HEK293 (cell line): ENCODE data around the gene TBC1D22A.

Source experiments
- CTCF ChIA-PET: fragments of 350-600 bp; formaldehyde crosslinking; extraction: SDS; loops from one replicate; lab custom pipeline; 2021; ENCODE audit warnings: antibody characterized with exemption; lab: Yijun Ruan, JAX
- POLR2A ChIA-PET: fragments of 300-600 bp; formaldehyde crosslinking; extraction: SDS; loops from one replicate; lab custom pipeline; 2020; ENCODE audit warnings: antibody characterized with exemption, inconsistent platforms; lab: Yijun Ruan, JAX
- H3K27ac ChIP-seq: fragments of 200-500 bp; sonication (Bioruptor generic); 2 replicates; pipeline ENCODE4 v1.5.1; 2014; ENCODE audit warnings: low read depth, low read length, control low read depth, inconsistent platforms; ENCODE audit errors: extremely low read depth
- H3K36me3 ChIP-seq, 2 experiments: fragments of 200-500 bp in 1 of 2; sonication (Bioruptor generic) in 1 of 2; 1 replicate in 1 of 2; 2 replicates in 1 of 2; pipeline ENCODE4 v1.5.1; 2014 to 2017; ENCODE audit warnings: inconsistent platforms in 2 of 2, low read length in 2 of 2; ENCODE audit not compliant: control insufficient read depth in 2 of 2, insufficient read depth in 1 of 2
- H3K4me1 ChIP-seq: fragments of 200-500 bp; sonication (Bioruptor generic); 2 replicates; pipeline ENCODE4 v1.5.1; 2014; ENCODE audit warnings: mild to moderate bottlenecking, low read length, inconsistent platforms; ENCODE audit not compliant: control insufficient read depth, insufficient read depth
- H3K4me3 ChIP-seq: 2 replicates; pipeline ENCODE4 v1.5.1; 2011; ENCODE audit warnings: low read depth, mild to moderate bottlenecking, control low read depth, low read length, moderate library complexity
- H3K9me3 ChIP-seq: fragments of 200-500 bp; sonication (Bioruptor generic); 2 replicates; pipeline ENCODE4 v1.5.1; 2014; ENCODE audit warnings: low read depth, low read length, inconsistent platforms; ENCODE audit not compliant: control insufficient read depth, insufficient read depth
- YY2 ChIP-seq: fragments of 450-650 bp; formaldehyde crosslinking; IDR thresholded peaks from 2 replicates; pipeline ENCODE4 v1.5.1; 2016; ENCODE audit warnings: missing biosample characterization, missing genetic modification characterization
- ZFP69B ChIP-seq: fragments of 450-650 bp; formaldehyde crosslinking; IDR thresholded peaks from 2 replicates; pipeline ENCODE4 v1.5.1; 2016; ENCODE audit warnings: missing biosample characterization, missing genetic modification characterization
- ZIC2 ChIP-seq: fragments of 450-650 bp; formaldehyde crosslinking; IDR thresholded peaks from 2 replicates; pipeline ENCODE4 v1.5.1; 2016; ENCODE audit warnings: missing biosample characterization, missing genetic modification characterization
- ZNF146 ChIP-seq: fragments of 450-650 bp; formaldehyde crosslinking; IDR thresholded peaks from 2 replicates; pipeline ENCODE4 v1.5.1; 2016; ENCODE audit warnings: missing biosample characterization, missing genetic modification characterization
- ZNF19 ChIP-seq: fragments of 450-650 bp; formaldehyde crosslinking; IDR thresholded peaks from 2 replicates; pipeline ENCODE4; 2016; ENCODE audit warnings: missing biosample characterization, missing genetic modification characterization, low read depth
- ZNF311 ChIP-seq: fragments of 450-650 bp; formaldehyde crosslinking; IDR thresholded peaks from 2 replicates; pipeline ENCODE4 v1.5.1; 2017; ENCODE audit warnings: missing biosample characterization, missing genetic modification characterization, borderline replicate concordance
- ZNF354C ChIP-seq: fragments of 450-650 bp; formaldehyde crosslinking; IDR thresholded peaks from 2 replicates; pipeline ENCODE4 v1.5.1; 2016; ENCODE audit warnings: missing biosample characterization, missing genetic modification characterization, low read depth, borderline replicate concordance
- ZNF423 ChIP-seq: fragments of 450-650 bp; formaldehyde crosslinking; IDR thresholded peaks from 2 replicates; pipeline ENCODE4 v1.5.1; 2016; ENCODE audit warnings: missing biosample characterization, missing genetic modification characterization
- ZNF473 ChIP-seq: fragments of 450-650 bp; formaldehyde crosslinking; IDR thresholded peaks from 2 replicates; pipeline ENCODE4 v1.5.1; 2017; ENCODE audit warnings: missing biosample characterization, missing genetic modification characterization
- ZNF560 ChIP-seq: fragments of 450-650 bp; formaldehyde crosslinking; IDR thresholded peaks from 2 replicates; pipeline ENCODE4 v1.5.1; 2017; ENCODE audit warnings: missing biosample characterization, missing genetic modification characterization, borderline replicate concordance
- ZNF571 ChIP-seq: fragments of 450-650 bp; formaldehyde crosslinking; IDR thresholded peaks from 2 replicates; pipeline ENCODE4 v1.5.0; 2017; ENCODE audit warnings: missing biosample characterization, missing genetic modification characterization
- ZNF596 ChIP-seq: fragments of 450-650 bp; IDR thresholded peaks from 2 replicates; pipeline ENCODE4 v1.5.0; 2018; ENCODE audit warnings: missing biosample characterization, mild to moderate bottlenecking, missing genetic modification characterization, moderate library complexity
- ZNF677 ChIP-seq: fragments of 450-650 bp; IDR thresholded peaks from 2 replicates; pipeline ENCODE4 v1.5.0; 2018; ENCODE audit warnings: missing biosample characterization, mild to moderate bottlenecking, missing genetic modification characterization, moderate library complexity
- ZSCAN30 ChIP-seq: fragments of 450-650 bp; IDR thresholded peaks from 2 replicates; pipeline ENCODE4 v1.5.1; 2018; ENCODE audit warnings: missing biosample characterization, mild to moderate bottlenecking, missing genetic modification characterization, moderate library complexity
- TF ChIP-seq, protein P1 (sequence below): fragments of 450-650 bp; formaldehyde crosslinking; IDR thresholded peaks from 2 replicates; pipeline ENCODE4 v1.5.1; 2016; ENCODE audit warnings: missing biosample characterization, missing genetic modification characterization
- TF ChIP-seq, protein P2 (sequence below): fragments of 450-650 bp; formaldehyde crosslinking; IDR thresholded peaks from 2 replicates; pipeline ENCODE4 v1.5.1; 2016; ENCODE audit warnings: missing biosample characterization, missing genetic modification characterization
- TF ChIP-seq, protein P3 (sequence below): fragments of 450-650 bp; formaldehyde crosslinking; IDR thresholded peaks from 2 replicates; pipeline ENCODE4 v1.5.1; 2016; ENCODE audit warnings: missing biosample characterization, missing genetic modification characterization
- TF ChIP-seq, protein P4 (sequence below): sonication (generic); formaldehyde crosslinking; IDR thresholded peaks from 2 replicates; pipeline ENCODE4 v1.8.1; 2022; ENCODE audit warnings: mild to moderate bottlenecking, moderate library complexity, missing genetic modification reagents
- TF ChIP-seq, protein P5 (sequence below): fragments of 450-650 bp; formaldehyde crosslinking; IDR thresholded peaks from 2 replicates; pipeline ENCODE4 v1.5.1; 2016; ENCODE audit warnings: missing biosample characterization, missing genetic modification characterization, borderline replicate concordance

Gene TBC1D22A

DNA sequence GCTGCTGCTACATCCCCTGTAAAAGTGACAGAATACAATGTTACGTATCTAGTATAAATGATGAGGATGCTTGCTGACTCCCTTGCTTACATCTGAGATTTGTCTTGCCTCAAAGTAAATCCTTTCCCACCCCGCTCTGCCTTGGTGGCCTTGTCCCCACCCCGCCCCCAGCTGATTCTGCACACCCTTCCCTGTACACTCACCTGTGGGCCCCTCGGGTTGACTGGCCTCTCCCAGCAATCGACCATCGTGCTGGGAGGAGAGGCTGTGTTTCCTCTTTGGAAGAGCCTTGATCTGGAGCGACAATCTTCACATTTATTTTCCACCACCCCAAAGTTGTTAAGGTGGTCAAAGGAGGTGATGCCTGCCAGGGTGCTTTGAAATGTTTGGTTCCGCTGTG lies 249.4 kb downstream of the TBC1D22A start:
- TF ChIP-seq ZNF677 (tag by site-specific recombination) (no peak), ZFP69B (tag by site-specific recombination) (no peak), ZNF560 (tag by site-specific recombination) (no peak), ZNF473 (tag by site-specific recombination) (no peak), ZNF571 (no peak), ZNF596 (no peak), ZSCAN30 (tag by site-specific recombination) (no peak), YY2 (no peak), ZIC2 (tag by site-specific recombination) (no peak), ZNF146 (tag by site-specific recombination) (no peak), ZNF423 (tag by site-specific recombination) (no peak), ZNF354C (tag by site-specific recombination) (no peak), ZNF19 (tag by site-specific recombination) (no peak), ZNF311 (tag by site-specific recombination) (no peak)
- TF ChIP-seq, protein P1, sequence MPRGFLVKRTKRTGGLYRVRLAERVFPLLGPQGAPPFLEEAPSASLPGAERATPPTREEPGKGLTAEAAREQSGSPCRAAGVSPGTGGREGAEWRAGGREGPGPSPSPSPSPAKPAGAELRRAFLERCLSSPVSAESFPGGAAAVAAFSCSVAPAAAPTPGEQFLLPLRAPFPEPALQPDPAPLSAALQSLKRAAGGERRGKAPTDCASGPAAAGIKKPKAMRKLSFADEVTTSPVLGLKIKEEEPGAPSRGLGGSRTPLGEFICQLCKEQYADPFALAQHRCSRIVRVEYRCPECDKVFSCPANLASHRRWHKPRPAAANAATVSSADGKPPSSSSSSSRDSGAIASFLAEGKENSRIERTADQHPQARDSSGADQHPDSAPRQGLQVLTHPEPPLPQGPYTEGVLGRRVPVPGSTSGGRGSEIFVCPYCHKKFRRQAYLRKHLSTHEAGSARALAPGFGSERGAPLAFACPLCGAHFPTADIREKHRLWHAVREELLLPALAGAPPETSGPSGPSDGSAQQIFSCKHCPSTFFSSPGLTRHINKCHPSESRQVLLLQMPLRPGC (tag by site-specific recombination), result no peak
- TF ChIP-seq, protein P2, sequence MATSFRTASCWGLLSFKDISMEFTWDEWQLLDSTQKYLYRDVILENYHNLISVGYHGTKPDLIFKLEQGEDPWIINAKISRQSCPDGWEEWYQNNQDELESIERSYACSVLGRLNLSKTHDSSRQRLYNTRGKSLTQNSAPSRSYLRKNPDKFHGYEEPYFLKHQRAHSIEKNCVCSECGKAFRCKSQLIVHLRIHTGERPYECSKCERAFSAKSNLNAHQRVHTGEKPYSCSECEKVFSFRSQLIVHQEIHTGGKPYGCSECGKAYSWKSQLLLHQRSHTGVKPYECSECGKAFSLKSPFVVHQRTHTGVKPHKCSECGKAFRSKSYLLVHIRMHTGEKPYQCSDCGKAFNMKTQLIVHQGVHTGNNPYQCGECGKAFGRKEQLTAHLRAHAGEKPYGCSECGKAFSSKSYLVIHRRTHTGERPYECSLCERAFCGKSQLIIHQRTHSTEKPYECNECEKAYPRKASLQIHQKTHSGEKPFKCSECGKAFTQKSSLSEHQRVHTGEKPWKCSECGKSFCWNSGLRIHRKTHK (tag by site-specific recombination), result no peak
- TF ChIP-seq, protein P3, sequence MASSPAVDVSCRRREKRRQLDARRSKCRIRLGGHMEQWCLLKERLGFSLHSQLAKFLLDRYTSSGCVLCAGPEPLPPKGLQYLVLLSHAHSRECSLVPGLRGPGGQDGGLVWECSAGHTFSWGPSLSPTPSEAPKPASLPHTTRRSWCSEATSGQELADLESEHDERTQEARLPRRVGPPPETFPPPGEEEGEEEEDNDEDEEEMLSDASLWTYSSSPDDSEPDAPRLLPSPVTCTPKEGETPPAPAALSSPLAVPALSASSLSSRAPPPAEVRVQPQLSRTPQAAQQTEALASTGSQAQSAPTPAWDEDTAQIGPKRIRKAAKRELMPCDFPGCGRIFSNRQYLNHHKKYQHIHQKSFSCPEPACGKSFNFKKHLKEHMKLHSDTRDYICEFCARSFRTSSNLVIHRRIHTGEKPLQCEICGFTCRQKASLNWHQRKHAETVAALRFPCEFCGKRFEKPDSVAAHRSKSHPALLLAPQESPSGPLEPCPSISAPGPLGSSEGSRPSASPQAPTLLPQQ (tag by site-specific recombination), result no peak
- TF ChIP-seq, protein P4, sequence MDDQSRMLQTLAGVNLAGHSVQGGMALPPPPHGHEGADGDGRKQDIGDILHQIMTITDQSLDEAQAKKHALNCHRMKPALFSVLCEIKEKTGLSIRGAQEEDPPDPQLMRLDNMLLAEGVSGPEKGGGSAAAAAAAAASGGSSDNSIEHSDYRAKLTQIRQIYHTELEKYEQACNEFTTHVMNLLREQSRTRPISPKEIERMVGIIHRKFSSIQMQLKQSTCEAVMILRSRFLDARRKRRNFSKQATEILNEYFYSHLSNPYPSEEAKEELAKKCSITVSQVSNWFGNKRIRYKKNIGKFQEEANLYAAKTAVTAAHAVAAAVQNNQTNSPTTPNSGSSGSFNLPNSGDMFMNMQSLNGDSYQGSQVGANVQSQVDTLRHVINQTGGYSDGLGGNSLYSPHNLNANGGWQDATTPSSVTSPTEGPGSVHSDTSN, result no peak
- TF ChIP-seq, protein P5, sequence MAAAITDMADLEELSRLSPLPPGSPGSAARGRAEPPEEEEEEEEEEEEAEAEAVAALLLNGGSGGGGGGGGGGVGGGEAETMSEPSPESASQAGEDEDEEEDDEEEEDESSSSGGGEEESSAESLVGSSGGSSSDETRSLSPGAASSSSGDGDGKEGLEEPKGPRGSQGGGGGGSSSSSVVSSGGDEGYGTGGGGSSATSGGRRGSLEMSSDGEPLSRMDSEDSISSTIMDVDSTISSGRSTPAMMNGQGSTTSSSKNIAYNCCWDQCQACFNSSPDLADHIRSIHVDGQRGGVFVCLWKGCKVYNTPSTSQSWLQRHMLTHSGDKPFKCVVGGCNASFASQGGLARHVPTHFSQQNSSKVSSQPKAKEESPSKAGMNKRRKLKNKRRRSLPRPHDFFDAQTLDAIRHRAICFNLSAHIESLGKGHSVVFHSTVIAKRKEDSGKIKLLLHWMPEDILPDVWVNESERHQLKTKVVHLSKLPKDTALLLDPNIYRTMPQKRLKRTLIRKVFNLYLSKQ (tag by site-specific recombination), result no peak
- H3K4me3 ChIP-seq, result no peak overlapping the region
- no peaks in the 10 kb centered on the region for H3K4me1 ChIP-seq
- H3K36me3 ChIP-seq, result peaks cover 4 to 11% of the 10 kb centered on the region in 2 experiments; a peak in 2 of 3 replicates
- no peaks in the 10 kb centered on the region for H3K9me3 ChIP-seq
- CTCF ChIA-PET, result interaction anchor here (0.7 to 1.7 kb wide), 2 partner anchors 12 to 15 kb away, joined by 3 to 6 read pairs; no protein-coding TSS in a partner anchor
- POLR2A ChIA-PET, result no interaction called here
- no peak overlapping the region for H3K27ac ChIP-seq
